HG03196 (cell line): ENCODE measurements around the gene NCOA3.
"Not testable (repeated sequence)": the region's sequence is repeated elsewhere in the genome, so short reads cannot be mapped to it uniquely, and the experiment has no call there.

Experiments
- ATAC-seq: cut with Tn5 transposase; IDR thresholded peaks from one replicate; pipeline ENCODE4 v1.9.1; 2021; ENCODE audit not compliant: unreplicated experiment

NCOA3 gene

DNA sequence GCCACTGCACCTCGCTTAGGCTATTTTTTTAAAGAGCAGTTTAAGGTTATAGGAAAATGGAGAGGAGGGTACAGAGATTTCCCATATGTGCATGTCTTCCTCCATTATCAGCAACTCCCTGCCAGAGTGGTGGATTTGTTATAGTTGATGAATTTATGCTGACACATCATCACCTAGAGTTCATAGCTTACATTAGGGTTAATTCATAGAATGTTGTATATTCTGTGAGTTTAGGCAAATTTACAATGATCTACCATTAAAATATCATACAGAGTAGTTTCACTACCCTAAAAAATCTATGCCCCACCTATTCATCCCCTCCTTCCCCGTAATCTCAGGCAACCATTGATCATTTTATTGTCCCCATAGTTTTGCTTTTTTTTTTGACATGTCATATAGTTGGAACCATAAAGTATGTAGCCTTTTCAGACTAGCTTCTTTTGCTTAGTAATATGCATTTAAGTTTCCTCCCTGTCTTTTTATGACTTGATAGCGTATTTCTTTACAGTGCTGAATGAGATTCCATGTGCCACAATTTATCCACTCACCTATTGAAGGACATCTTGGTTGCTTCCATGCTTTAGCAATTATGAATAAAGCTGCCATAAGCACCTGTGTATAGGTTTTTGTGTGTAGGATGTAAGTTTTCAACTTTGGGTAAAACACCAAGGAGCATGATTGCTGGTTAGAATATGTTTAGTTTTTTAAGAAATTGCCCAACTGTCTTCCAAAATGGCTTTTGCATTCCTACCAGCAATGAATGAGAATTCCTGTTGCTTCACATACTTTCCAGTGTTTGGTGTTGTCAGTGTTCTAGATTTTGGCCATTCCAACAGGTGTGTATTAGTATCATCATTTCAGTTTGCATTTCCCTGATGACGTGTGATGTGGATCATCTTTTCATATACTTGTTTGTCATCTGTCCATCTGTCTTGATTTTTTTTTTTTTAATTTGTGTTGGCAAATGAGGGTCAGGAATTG, 60.2 kb downstream of the NCOA3 start:
- ATAC-seq: no peak

DNA sequence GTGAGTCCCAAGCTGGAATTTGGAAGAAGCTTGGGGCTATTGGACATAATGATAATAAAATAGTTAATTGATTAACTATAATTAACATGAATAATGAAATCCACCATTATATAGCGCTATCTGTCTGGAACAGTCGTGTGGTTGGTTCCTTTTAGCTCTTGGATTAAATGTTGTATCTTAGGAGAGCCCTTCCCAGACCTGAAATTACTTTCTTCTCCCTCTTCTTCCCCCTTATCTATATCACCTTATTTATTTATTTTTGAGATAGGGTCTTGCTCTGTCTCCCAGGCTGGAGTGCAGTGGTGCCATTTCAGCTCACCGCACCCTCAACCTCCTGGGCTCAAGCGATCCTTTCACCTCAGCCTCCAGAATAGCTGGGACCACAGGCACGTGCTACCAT, 64.6 kb downstream of the NCOA3 start:
- ATAC-seq: no peak

DNA sequence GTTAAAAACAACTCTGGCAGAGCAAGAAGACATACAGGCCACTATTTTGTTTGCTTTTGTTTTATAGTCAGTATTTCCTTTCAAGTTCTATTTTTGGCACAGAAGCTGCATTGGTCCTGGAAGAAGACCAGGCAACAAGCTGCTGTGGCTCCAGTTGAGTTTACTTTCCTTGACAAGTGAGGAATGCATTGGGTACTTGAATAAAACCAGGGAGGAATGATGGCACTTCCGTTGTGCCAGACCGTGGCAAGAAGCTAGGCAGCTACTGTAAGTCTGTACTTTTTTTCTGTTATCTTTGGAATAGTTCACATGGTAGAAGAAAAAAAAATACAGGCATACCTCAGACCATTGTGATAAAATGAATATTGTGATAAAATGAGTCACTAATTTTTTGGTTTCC, 66.3 kb downstream of the NCOA3 start:
- ATAC-seq: no peak

DNA sequence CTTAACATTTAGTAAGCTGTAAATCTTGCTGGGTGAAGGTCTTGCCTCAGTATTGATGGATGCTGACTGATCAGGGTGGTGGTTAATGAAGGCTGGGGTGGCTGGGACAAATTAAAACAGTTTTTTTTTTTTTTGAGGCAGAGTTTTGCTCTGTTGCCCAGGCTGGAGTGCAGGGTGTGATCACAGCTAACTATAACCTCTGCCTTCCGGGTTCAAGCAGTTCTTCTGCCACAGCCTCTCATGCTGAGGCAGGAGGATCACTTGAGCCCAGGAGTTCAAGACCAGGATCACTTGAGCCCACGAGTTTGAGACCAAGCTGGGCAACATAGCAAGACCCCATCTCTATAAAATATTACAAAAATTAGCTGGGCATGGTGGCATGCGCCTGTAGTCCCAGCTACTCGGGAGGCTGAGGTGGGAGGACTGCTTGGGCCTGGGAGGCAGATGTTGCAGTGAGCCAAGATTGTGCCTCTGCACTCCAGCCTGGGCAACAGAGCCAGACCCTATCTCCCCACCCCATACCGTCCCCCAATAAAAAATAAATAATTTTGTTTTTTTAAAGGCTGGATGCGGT, 67.2 kb downstream of the NCOA3 start:
- ATAC-seq: no peak

DNA sequence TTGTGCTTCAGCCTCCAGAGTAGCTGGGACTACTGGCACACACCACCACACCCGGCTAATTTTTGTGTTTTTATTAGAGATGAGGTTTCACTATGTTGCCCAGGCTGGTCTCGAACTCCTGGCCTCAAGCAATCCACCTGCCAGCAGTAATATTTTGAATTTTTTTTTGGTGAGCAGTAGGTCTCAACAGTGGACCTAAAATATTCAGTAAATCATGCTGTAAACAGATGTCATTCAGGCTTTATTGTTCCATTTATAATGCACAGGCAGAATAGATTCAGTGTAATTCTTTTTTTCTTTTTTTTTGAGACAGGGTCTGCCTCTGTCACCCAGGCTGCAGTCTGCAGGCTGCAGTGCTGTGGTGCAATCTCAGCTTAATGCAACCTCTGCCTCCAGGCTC, 69.7 kb downstream of the NCOA3 start:
- ATAC-seq: no peak

DNA sequence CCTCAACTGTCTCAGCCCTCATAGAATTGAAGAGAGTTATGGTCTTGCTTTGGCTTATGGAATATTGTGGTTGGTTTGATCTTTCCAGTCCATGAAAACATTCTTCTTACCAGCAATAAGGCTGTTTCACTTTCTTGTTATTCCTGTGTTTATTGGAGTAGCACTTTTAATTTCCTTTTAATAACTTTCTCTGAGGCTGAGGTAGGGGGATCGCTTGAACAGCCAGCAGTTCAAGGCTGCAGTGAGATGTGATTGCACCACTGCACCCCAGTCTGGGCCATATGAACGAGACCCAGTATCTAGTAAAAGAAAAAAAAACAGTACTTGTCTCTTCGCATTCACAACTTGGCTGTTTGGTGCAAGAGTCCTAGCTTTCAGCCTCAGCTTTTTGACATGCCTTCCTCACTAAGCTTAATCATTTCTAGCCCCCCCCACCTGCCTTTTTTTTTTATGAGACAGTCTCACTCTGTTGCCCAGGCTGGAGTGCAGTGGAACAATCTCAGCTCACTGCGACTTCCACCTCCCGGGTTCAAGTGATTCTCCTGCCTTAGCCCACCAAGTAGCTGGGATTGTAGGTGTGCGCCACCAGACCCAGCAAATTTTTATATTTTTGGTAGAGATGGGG, 70.5 kb downstream of the NCOA3 start:
- ATAC-seq: no peak

DNA sequence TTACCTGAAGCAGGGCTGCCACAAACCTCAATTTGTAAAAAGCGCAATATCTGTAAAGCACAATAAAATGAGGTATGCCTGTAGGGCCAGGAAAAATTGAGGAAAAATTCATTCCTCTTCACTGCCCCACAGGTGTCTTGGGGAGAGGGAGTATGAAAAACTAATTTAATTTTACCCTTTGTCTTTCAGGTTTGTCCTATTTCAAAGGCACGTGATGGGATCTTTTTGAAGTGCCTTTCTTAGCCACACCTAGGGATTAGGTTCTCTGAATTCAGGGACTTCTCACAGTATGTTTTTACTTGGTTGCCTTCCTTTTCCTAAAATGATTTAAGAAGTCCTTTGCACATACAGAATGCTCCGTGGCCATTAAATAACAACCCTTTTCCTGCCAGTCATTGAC, 71.9 kb downstream of the NCOA3 start:
- ATAC-seq: no peak

DNA sequence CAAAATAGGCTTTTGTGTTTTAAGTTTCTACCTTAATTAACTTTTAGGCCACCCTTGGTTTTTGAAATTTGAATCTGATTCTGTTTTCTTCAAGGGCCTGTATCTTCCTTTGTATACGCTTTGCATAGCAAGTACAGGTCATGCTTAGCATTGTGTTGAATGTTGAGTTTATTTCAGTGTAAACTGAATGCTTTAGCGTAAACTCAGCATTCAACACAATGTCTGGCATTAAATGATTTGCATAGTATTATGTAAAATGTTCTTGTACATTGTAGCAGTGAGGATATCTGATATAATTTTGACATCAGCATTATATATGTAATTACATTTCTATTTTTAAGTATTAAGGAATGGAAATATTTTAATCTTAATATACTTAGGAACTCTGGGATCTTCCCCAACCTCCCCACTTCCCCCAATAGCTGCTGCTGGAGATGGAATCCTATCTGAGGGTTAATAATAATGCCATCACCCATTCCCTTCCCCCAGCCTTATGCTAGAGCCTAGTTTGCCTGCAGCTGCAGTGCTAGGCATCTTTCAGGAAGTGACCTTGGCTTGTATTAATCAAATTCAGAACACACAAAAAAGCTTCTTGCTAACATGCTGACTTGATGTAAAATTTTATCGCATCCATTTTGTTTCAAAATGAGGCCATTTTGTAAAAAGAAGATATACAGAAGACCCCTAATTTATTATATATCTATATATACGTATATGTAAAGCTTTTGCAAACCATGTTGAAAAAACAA, 73.1 kb downstream of the NCOA3 start:
- ATAC-seq: no peak

DNA sequence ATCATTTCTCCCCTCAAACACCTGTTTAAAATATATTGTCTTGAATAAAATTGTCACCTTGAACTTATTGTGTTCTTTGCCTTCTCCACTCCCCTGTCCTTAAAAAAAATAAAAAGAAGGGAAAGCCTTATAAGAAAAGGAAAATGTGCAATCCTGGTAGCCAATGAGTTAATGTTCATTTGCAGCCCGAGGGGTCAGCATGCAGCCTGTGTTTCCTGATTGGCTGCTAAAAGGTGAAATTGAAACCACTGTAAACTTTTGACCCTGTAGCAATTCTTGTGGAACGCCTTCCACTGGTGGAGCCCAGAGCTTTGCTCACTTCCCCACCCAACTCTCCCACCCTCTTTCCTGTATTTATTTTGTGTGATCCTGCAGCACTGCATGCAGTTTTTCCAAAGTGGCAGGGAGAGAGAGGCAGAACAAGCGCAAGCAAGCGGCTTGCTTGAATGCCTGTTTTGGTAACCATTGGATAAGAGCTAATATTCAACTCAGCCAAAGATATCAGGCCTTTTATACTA, 74.9 kb downstream of the NCOA3 start:
- ATAC-seq: peak; percentile 61

DNA sequence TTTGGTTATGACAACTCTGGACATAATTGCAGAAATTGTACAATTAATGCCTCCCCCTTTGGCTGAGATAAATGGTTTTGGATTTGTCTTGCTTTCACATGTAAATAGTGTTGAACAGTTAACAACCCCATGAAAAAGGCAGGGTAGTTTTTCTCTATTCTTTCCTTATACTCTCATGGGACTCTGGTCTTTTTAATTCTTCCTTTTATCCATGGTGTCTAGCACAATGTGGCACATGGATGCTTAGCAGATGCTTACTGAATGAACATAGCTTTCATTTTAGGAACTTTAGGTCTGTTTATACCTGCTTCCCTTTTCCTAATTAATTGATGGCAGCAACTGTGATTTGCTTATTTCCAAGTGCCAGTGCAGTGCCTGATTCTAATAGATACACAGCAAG, 75.6 kb downstream of the NCOA3 start:
- ATAC-seq: no peak

DNA sequence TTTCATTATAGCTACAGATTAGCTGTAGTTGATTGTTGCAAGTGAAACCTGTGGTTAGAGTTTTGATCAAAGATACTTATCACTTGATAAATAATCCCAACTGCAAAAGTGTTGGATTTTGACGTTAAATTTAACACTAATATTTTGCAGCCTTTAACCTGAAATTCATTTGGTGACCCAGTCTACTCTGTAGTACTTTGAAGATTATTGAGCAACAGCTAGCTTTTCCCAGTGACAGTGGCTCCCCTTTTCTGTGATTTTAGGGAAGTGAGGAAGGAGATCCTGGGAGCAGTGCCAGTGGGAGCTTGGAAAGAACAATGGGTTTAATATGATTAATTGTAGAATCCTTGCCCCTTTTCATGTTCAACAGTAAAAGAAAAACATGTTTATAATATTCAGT, 76.9 kb downstream of the NCOA3 start:
- ATAC-seq: no peak

DNA sequence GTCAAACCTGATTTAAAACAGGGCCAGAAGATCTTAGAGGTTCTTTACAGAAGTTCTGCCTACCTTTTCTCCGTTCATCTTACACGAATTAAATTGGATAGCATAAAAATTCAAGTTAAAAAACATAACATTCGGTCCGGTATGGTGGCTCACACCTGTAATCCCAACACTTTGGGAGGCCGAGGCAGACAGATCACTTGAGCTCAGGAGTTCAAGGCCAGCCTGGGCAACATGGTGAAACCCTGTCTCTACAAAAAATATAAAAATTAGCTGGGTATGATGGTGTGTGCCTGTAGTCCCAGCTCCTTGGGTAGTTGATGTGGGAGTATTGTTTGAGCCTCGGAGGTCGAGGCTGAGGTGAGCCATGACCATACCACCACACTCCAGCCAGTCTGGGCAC, 79.0 kb downstream of the NCOA3 start:
- not testable (repeated sequence) for ATAC-seq

DNA sequence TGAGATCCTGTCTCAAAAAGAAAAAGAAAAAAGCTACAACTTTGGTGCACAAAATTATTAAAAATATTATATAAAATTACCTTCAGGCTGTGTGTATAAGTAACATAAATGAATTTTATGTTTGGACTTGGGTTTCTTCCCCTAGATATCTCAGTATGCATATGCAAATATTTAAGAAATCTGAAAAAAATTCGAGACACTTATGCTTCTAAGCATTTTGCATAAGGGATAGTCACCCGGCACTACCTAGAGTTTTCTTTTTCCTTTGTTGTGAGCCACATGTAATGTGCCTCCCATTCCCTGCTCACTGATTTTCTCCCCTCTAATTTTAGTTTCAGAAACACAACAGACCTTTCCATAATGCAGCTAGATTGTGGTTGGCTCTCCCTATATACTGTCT, 79.4 kb downstream of the NCOA3 start:
- no peak for ATAC-seq

DNA sequence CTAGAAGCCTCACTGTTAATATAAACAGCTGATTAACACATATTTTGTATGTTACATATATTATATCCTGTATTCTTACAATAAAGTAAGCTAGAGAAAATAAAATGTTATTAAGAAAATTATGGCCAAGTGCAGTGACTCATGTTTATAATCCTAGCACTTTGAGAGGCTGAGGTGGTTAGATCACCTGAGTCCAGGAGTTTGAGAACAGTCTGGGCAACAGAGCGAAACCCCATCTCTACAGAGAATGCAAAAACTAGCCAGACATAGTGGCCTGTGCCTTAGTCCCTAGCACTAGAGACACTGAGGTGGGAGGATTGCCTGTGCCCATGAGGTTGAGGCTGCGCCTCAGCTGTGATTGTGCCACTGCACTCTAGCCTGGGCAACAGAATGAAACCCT, 81.9 kb downstream of the NCOA3 start:
- ATAC-seq: no peak

DNA sequence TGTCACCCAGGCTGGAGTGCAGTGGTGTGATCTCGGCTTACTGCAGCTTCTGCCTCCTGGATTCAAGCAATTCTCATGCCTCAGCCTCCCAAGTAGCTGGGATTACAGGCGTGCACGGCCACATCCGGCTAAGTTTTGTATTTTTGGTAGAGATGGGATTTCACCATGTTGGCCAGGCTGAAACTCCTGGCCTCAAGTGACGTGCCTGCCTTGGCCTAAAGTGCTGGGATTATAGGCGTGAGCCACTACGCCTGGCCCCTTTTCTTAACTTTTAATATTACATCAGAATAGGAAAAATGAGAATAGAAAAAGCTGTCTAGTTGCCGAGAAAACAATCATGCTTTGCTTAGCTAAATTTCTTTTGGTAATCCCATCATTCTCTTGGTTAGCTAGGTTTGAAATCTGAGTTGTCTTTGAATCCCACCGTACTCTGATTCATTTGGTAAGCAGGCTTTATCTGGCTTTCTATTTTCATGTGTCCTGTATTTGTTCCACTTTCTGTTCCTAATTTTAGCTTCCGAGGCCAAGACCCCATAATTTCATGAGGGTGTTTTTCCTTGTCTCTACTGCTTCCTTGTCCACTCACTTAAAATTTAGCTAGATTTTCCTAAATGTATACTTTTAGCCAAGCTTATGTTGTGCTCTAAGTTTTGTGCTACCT, 83.5 kb downstream of the NCOA3 start:
- ATAC-seq: no peak

DNA sequence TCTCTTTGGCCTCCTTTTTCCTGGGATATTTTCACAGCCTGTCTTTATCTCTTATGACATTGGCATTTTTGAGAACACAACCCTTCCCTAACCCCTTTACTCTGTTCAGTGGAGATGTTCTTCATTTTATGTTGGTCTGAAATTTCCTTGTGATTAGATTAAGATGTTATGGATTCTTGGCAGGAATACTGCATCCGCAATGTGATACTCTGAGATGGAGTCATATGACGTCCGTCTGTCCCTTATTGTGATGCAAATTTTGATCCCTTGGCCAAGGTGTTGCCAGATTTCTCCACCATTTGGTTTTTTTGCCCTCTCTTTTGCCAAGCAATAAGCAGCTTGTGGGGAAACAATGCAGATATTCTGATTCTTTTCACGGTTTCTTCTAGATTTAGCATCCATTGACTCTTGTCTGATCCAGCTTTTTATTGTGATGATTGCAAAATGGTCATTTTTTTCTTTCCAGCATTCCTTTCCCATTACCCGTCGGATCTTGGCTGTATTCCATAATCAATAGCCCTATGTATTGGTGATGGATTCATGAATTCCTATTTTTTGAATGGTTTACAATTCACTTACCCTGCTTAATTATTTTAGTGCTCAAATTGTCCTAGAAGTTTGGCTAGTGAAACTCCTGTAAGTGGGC, 85.1 kb downstream of the NCOA3 start:
- no peak for ATAC-seq

DNA sequence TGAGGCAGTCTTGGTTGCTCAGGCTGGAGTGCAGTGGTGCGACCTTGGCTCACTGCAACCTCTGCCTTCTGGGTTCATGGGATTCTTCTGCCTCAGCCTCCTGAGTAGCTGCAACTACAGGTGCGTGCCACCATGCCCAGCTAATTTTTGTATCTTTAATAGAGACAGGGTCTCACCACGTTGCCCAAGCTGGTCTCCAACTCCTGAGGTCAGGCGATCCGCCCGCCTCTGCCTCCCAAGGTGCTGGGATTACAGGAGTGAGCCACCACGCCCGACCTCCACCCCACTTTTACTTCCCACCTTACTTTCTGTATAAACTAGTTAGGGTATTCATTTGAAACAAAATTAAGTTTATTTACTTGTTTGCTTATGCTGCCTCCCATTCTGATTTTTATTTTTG, 86.5 kb downstream of the NCOA3 start:
- ATAC-seq: no peak

DNA sequence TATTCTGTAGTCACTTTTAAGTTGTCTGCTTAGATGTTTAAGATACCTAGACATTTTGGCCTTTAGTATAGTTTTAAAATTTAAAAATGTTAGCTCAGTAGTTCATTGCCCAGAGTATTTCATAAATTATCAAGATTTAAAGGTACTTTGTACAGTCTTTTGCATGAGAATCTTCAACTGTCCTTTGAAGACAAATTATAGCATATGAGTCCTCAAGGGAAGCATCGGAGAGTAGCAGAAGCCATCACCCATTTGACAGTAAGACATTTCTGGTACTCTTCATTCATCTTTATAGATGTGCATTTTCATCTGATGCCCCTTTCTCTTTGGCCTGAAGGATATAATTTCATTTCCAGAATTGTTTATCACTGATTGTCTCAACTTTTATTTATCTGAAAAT, 89.5 kb downstream of the NCOA3 start:
- ATAC-seq: no peak

DNA sequence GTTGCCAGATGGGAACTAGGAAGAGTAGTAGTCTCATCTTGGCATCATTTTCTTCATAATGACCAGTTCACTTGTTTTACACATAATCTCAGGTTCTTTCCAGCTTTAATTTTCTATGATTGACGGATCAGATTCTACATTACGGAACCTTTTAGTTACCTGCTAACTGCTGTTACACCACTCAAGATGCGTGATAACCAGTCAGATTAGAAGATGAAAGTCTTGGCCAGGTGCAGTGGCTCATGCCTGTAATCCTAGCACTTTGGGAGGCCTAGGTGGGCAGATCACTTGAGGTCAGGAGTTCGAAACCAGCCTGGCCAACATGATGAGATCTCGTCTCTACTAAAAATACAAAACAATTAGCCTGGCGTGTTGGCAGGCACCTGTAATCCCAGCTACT, 92.5 kb downstream of the NCOA3 start:
- ATAC-seq: no peak

DNA sequence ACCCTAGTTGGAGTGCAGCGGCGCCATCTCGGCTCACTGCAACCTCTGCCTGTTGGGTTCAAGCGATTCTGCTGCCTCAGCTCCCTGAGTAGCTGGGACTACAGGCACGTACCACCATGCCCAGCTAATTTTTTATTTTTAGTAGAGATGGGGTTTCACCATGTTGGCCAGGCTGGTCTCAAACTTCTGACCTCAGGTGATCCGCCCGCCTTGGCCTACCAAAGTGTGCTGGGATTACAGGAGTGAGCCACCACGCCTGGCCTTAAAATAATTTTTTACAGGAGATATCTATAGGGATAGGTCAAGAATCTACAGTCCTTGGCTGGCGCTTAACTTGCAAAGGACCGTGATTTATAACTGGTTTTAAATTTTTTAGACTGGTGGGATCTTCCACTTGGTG, 93.5 kb downstream of the NCOA3 start:
- not testable (repeated sequence) for ATAC-seq
